OCI-LY1 (cell line): ENCODE results near the gene RPS6KA2.
A peak's percentile ranks its signal among the peaks of the same experiment; 100 is the strongest.

Source experiments
- H2AFZ ChIP-seq: fragments of 200-600 bp; sonication (generic), shearing (Covaris generic); 2 replicates; pipeline ENCODE4 v1.6.0; 2014; ENCODE audit warnings: antibody characterized with exemption, mild to moderate bottlenecking, low read length
- H3F3A ChIP-seq: fragments of 200-600 bp; sonication (generic), shearing (Covaris generic); 2 replicates; pipeline ENCODE4 v1.6.0; 2014; ENCODE audit warnings: mild to moderate bottlenecking, antibody characterized with exemption, low read length, moderate library complexity; ENCODE audit not compliant: insufficient read depth
- H3K27ac ChIP-seq: fragments of 200-600 bp; sonication (generic); 2 replicates; pipeline ENCODE4 v1.5.1; 2014; ENCODE audit warnings: low read length, mixed run types, mild to moderate bottlenecking, low read depth; ENCODE audit not compliant: poor library complexity, severe bottlenecking
- H3K27me3 ChIP-seq: fragments of 200-600 bp; sonication (generic); 2 replicates; pipeline ENCODE4 v1.6.0; 2014; ENCODE audit warnings: antibody characterized with exemption, mild to moderate bottlenecking, low read length, moderate library complexity; ENCODE audit not compliant: insufficient read depth
- H3K36me3 ChIP-seq: fragments of 200-600 bp; sonication (generic); 2 replicates; pipeline ENCODE4 v1.6.1; 2014; ENCODE audit warnings: mild to moderate bottlenecking, antibody characterized with exemption, low read length, moderate library complexity, mixed read lengths; ENCODE audit not compliant: insufficient read depth
- H3K4me1 ChIP-seq: fragments of 200-600 bp; sonication (generic); 2 replicates; pipeline ENCODE4 v1.5.1; 2014; ENCODE audit warnings: mild to moderate bottlenecking, low read length, moderate library complexity; ENCODE audit not compliant: insufficient read depth, severe bottlenecking
- H3K4me2 ChIP-seq: fragments of 200-600 bp; sonication (generic), shearing (Covaris generic); 2 replicates; pipeline ENCODE4 v1.6.1; 2014; ENCODE audit warnings: low read length
- H3K4me3 ChIP-seq: fragments of 200-600 bp; sonication (generic); 2 replicates; pipeline ENCODE4 v1.5.1; 2014; ENCODE audit warnings: low read length, low read depth, mild to moderate bottlenecking, mixed read lengths; ENCODE audit not compliant: poor library complexity, severe bottlenecking
- H3K79me2 ChIP-seq: fragments of 200-600 bp; shearing (Covaris generic); 2 replicates; pipeline ENCODE4 v1.6.1; 2016; ENCODE audit warnings: mixed run types, low read length, mixed read lengths; ENCODE audit not compliant: insufficient read depth
- H3K9ac ChIP-seq: fragments of 200-600 bp; sonication (generic), shearing (Covaris generic); 2 replicates; pipeline ENCODE4 v1.6.1; 2014; ENCODE audit warnings: mild to moderate bottlenecking, low read length, mixed read lengths
- H3K9me2 ChIP-seq: fragments of 200-600 bp; sonication (generic), shearing (Covaris generic); 2 replicates; pipeline ENCODE4 v1.6.1; 2014; ENCODE audit warnings: low read depth, mild to moderate bottlenecking, low read length, mixed read lengths
- H3K9me3 ChIP-seq: fragments of 200-600 bp; shearing (Covaris generic); 2 replicates; pipeline ENCODE4 v1.6.1; 2014; ENCODE audit warnings: low read length, mixed read lengths
- H4K20me1 ChIP-seq: fragments of 200-600 bp; sonication (generic), shearing (Covaris generic); 2 replicates; pipeline ENCODE4 v1.6.0; 2016; ENCODE audit warnings: mild to moderate bottlenecking, low read length; ENCODE audit not compliant: insufficient read depth
- EZH2 ChIP-seq: fragments of 200-600 bp; sonication (generic), shearing (Covaris generic); IDR thresholded peaks from 2 replicates; pipeline ENCODE4 v1.8.0; 2017; ENCODE audit warnings: borderline replicate concordance, mixed run types, mild to moderate bottlenecking, antibody characterized with exemption, low read length, moderate library complexity, mixed read lengths
- TF ChIP-seq, protein P1 (sequence below): fragments of 200-600 bp; sonication (generic), shearing (Covaris generic); IDR thresholded peaks from 2 replicates; pipeline ENCODE4 v1.5.1; 2017; ENCODE audit warnings: mild to moderate bottlenecking, antibody characterized with exemption, low read length, moderate library complexity, mixed read lengths

Gene RPS6KA2

DNA sequence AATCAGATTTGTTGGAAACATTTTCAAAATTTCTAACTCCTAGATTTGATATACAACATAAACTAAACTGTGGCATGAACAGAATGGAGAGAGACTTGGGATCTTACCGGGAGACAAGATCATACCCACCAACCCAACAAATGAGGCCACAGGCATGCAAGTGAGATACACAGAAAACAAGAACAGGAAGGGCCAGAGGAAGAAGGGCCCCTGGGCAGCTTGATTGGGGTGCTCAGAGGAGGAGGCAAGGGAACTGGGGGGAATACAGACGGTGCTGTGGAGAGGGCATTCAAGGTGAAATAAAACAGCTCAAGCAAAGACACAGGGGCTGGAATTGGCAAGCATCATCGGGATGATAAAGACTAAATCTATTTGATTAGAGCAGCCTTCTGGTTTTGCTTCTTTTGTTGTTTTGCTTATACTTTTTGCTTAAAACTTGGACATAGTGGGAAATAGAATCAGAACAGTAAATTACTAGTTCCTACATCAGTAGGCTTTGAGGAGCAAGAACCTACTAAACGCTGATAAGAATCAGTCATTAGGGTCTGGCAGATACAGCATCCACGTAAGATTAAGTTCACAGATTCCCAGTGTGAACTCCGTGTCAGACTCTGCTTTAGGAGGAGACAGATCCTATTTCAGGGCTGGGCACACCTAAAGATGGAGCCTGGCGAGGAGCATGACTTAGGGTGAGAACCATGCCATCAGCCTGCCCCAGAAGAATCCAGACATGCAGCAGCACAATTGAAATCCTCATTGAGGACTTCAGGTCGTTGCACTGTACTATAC, 37.1 kb downstream of the RPS6KA2 start:
- peaks cover 29% of the 10 kb centered on the region for H3K4me1 ChIP-seq

DNA sequence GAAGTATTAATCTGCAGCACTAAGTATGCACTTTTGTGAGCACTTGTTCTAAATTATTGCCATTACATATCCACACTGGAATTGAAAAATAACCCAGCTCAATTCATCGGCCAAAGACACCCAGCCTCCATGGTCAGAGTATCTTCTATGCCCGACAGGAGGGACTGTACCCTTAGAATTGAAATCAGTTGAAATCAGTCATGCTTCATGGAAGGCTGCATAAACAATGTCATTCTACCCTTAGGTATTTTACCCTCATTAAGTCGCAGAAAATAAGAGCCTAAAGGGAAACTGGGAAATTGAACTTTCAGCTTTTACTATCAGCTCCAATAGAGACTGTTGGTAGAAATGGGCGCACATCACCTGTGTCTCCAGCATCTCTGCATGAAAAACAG, 37.7 kb downstream of the RPS6KA2 start:
- Histone ChIP-seq H3K27ac (no peak overlapping the region), H4K20me1 (no peaks in the 10 kb centered on the region), H3K27me3 (no peaks in the 10 kb centered on the region), H2AFZ (no peak overlapping the region), H3K9me2 (no peaks in the 10 kb centered on the region), H3K4me1 (peaks cover 29% of the 10 kb centered on the region), H3K4me3 (no peak overlapping the region), H3K36me3 (no peaks in the 10 kb centered on the region), H3K79me2 (no peaks in the 10 kb centered on the region), H3K4me2 (no peak overlapping the region), H3K9me3 (no peaks in the 10 kb centered on the region), H3K9ac (no peak overlapping the region), H3F3A (no peaks in the 10 kb centered on the region)
- no peak for TF ChIP-seq EZH2
- TF ChIP-seq, protein P1, sequence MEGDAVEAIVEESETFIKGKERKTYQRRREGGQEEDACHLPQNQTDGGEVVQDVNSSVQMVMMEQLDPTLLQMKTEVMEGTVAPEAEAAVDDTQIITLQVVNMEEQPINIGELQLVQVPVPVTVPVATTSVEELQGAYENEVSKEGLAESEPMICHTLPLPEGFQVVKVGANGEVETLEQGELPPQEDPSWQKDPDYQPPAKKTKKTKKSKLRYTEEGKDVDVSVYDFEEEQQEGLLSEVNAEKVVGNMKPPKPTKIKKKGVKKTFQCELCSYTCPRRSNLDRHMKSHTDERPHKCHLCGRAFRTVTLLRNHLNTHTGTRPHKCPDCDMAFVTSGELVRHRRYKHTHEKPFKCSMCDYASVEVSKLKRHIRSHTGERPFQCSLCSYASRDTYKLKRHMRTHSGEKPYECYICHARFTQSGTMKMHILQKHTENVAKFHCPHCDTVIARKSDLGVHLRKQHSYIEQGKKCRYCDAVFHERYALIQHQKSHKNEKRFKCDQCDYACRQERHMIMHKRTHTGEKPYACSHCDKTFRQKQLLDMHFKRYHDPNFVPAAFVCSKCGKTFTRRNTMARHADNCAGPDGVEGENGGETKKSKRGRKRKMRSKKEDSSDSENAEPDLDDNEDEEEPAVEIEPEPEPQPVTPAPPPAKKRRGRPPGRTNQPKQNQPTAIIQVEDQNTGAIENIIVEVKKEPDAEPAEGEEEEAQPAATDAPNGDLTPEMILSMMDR = no peak

More for the DNA sequence above, 37.1 kb downstream of the RPS6KA2 start:
- no peaks in the 10 kb centered on the region for H3K36me3 ChIP-seq
- H3K27me3 ChIP-seq = no peaks in the 10 kb centered on the region
- H3K79me2 ChIP-seq = no peaks in the 10 kb centered on the region
- no peak overlapping the region for H3K27ac ChIP-seq
- no peaks in the 10 kb centered on the region for H3K9me3 ChIP-seq
- TF ChIP-seq, protein P1 = no peak
- no peak for TF ChIP-seq EZH2
- no peak overlapping the region for H2AFZ ChIP-seq
- no peak overlapping the region for H3K4me3 ChIP-seq
- no peak overlapping the region for H3K4me2 ChIP-seq
- H3K9ac ChIP-seq = no peak overlapping the region
- H4K20me1 ChIP-seq = no peaks in the 10 kb centered on the region
- H3K9me2 ChIP-seq = no peaks in the 10 kb centered on the region
- no peaks in the 10 kb centered on the region for H3F3A ChIP-seq

DNA sequence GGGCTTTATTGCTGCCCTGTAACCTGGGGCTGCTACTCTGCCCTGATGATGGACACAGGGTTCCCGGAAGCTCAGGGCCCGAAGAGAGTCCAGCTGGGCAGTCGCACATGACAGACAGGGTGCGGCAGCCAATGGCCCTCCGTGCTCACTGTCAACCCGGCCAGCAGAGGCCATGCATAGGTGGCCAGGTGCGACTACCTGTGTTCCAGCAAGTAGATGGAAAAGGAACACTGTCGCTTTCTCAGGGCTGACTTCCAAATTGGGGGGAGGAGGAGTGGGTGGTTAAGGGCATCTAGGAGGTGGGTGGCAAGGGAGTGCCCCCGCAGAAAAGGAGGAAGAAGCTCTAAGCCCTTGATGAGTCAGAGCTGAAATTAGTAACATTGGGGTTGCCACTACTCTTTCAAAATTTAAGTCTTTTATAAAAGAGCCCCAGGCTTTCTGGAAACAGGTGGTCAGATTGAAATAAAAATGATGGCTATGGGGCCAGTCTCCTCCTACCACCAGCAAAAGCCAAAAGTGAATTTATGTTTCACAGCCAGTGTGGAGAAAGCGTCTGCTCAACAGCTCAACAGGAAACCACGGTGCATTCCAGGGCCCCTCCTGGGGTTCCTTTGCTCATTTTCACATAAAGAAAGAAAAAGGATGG, 38.2 kb downstream of the RPS6KA2 start:
- Histone ChIP-seq H3K4me3 (no peak overlapping the region), H3K9me2 (no peaks in the 10 kb centered on the region), H3K4me1 (peaks cover 29% of the 10 kb centered on the region), H3K9ac (no peak overlapping the region), H3K4me2 (peak overlapping the region; percentile 21; the same call in 1 of the 2 replicates), H3K9me3 (no peaks in the 10 kb centered on the region), H3F3A (no peaks in the 10 kb centered on the region), H2AFZ (no peak overlapping the region), H3K27me3 (no peaks in the 10 kb centered on the region), H3K79me2 (no peaks in the 10 kb centered on the region), H4K20me1 (no peaks in the 10 kb centered on the region), H3K27ac (peak overlapping the region; percentile 13), H3K36me3 (no peaks in the 10 kb centered on the region)
- TF ChIP-seq EZH2 = no peak
- TF ChIP-seq, protein P1 = no peak
